Testis (tissue), 2 donors: ENCODE results near the gene SLC25A45.

Experiments
- CTCF ChIP-seq, 3 experiments: fragments of 450-650 bp in 2 of 3; fragments of 200-600 bp in 1 of 3; sonication (generic) in 1 of 3; IDR thresholded peaks; one replicate each; pipeline ENCODE4 v1.5.1; 2016 to 2019; ENCODE audit warnings: antibody characterized with exemption in 3 of 3, mild to moderate bottlenecking in 2 of 3, moderate library complexity in 1 of 3
- POLR2A ChIP-seq: fragments of 450-650 bp; IDR thresholded peaks from one replicate; pipeline ENCODE4 v1.6.1; 2017; ENCODE audit warnings: antibody characterized with exemption, mild to moderate bottlenecking, moderate library complexity

- TF ChIP-seq CTCF (IDR thresholded peaks at IDR 0.05): peak; percentile 78 to 95 (median 94)
- TF ChIP-seq POLR2A: no peak
Measured at GRCh38 chr11:65382033-65382803, at the start of gene SLC25A45.
